ENCODE results near the gene SLC45A2.

GRCh38 chr5:33937707-33938506 lies 46.6 kb downstream of the SLC45A2 start:
- TF ChIP-seq EZH2phosphoT487 (conservative IDR thresholded peaks at IDR 0.05; ENCODE audit: low read length) = no peak
- no peak for TF ChIP-seq CTCF (IDR thresholded peaks at IDR 0.05; ENCODE audit: insufficient read depth, low read length, poor library complexity, severe bottlenecking)
